ENCODE results near the gene MYRIP. TPM values are rescaled to one million over a fixed set of nuclear protein-coding genes. Genes with fewer than 3 reads are reported as not detected.

Gene MYRIP
- total and polyA plus RNA-seq, 4 donors, result 0.98 to 11.7 (median 6.8) TPM

DNA sequence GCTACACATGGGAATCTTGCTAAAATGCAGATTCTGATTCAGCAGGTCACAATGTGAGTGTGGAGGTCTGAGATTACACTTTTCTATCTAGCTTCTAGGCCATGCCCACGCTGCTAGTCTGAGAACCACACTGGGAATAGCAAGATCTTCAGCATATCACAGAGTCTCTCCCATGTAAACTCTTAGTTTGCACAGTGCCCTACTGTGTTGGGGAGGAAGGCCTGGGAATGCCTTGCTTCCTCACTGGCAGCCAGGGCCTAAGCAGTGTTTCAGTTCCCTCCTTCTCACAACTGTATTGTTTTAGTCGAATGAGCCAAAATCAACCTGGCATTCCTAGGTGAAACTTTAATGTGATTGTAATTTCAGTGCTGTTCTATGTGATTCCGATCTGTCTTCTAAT is 320.1 kb downstream of the MYRIP start:
- no peaks in the 10 kb centered on the region for H3K9me3 ChIP-seq (ENCODE audit: control insufficient read depth in 4 of 4, low read length in 3 of 4)
- 96% methylated on average over 3 of the region's 3 CpGs for WGBS
- no peak overlapping the region for H3K9ac ChIP-seq (ENCODE audit: low read depth in 1 of 2, low read length in 2 of 2)
- no peaks in the 10 kb centered on the region for H3K27me3 ChIP-seq (ENCODE audit: control insufficient read depth in 4 of 4, insufficient read depth in 4 of 4, low read length in 3 of 4)
- H3K4me3 ChIP-seq (ENCODE audit: low read depth in 1 of 3, low read length in 3 of 3), result no peak overlapping the region
- DNase-seq (ENCODE audit: low spot score), result no peak
- H3K27ac ChIP-seq (ENCODE audit: low read depth in 1 of 2, low read length in 2 of 2), result no peak overlapping the region
- H3K36me3 ChIP-seq (ENCODE audit: control insufficient read depth in 4 of 4, insufficient read depth in 3 of 4, low read depth in 1 of 4, low read length in 3 of 4), result no peaks in the 10 kb centered on the region
- TF ChIP-seq EGR1 (IDR thresholded peaks at IDR 0.05; ENCODE audit: low read depth in 2 of 2) (no peak), JUND (IDR thresholded peaks at IDR 0.05) (no peak), HNF4G (IDR thresholded peaks at IDR 0.05) (no peak), FOXA1 (IDR thresholded peaks at IDR 0.05) (no peak), TAF1 (conservative IDR thresholded peaks at IDR 0.05) (no peak), YY1 (IDR thresholded peaks at IDR 0.05) (no peak), RXRA (IDR thresholded peaks at IDR 0.05) (no peak)
- TF ChIP-seq, protein P1, sequence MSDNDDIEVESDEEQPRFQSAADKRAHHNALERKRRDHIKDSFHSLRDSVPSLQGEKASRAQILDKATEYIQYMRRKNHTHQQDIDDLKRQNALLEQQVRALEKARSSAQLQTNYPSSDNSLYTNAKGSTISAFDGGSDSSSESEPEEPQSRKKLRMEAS (IDR thresholded peaks at IDR 0.05), result no peak
- TF ChIP-seq, protein P2, sequence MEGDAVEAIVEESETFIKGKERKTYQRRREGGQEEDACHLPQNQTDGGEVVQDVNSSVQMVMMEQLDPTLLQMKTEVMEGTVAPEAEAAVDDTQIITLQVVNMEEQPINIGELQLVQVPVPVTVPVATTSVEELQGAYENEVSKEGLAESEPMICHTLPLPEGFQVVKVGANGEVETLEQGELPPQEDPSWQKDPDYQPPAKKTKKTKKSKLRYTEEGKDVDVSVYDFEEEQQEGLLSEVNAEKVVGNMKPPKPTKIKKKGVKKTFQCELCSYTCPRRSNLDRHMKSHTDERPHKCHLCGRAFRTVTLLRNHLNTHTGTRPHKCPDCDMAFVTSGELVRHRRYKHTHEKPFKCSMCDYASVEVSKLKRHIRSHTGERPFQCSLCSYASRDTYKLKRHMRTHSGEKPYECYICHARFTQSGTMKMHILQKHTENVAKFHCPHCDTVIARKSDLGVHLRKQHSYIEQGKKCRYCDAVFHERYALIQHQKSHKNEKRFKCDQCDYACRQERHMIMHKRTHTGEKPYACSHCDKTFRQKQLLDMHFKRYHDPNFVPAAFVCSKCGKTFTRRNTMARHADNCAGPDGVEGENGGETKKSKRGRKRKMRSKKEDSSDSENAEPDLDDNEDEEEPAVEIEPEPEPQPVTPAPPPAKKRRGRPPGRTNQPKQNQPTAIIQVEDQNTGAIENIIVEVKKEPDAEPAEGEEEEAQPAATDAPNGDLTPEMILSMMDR (IDR thresholded peaks at IDR 0.05; ENCODE audit: low read depth, low read length, missing input control), result no peak
- H3K4me1 ChIP-seq (ENCODE audit: control insufficient read depth in 4 of 4, insufficient read depth in 4 of 4, low read length in 3 of 4), result no peaks in the 10 kb centered on the region

DNA sequence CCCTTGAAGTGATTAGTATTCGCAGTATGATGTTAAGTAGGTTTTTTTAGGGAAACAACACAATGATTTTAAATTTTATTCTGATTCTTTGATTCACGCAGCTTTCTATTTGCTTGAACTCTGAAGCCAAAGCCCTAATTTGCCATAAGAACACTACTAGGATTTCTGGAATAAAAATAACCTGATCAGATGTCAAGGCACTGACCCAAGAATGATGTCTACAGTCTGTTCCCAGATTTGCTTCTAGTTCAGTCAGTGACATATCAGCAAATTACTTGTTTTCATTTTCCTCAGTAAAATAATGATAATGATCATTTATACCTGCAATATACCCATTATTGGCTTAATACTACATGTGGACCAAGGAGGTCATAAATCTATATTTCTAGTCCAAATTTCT is 320.6 kb downstream of the MYRIP start:
- Histone ChIP-seq H3K9me3 (ENCODE audit: control insufficient read depth in 4 of 4, low read length in 3 of 4) (no peaks in the 10 kb centered on the region), H3K4me3 (ENCODE audit: low read depth in 1 of 3, low read length in 3 of 3) (no peak overlapping the region), H3K27ac (ENCODE audit: low read depth in 1 of 2, low read length in 2 of 2) (no peak overlapping the region), H3K27me3 (ENCODE audit: control insufficient read depth in 4 of 4, insufficient read depth in 4 of 4, low read length in 3 of 4) (no peaks in the 10 kb centered on the region), H3K4me1 (ENCODE audit: control insufficient read depth in 4 of 4, insufficient read depth in 4 of 4, low read length in 3 of 4) (no peaks in the 10 kb centered on the region), H3K9ac (ENCODE audit: low read depth in 1 of 2, low read length in 2 of 2) (no peak overlapping the region), H3K36me3 (ENCODE audit: control insufficient read depth in 4 of 4, insufficient read depth in 3 of 4, low read depth in 1 of 4, low read length in 3 of 4) (no peaks in the 10 kb centered on the region)
- 93% methylated on average over 2 of the region's 2 CpGs for WGBS
- TF ChIP-seq RXRA (IDR thresholded peaks at IDR 0.05), result no peak
- TF ChIP-seq GABPA (IDR thresholded peaks at IDR 0.05 in 1 of 2, conservative IDR thresholded peaks at IDR 0.05 in 1 of 2), result no peak
- TF ChIP-seq RAD21 (IDR thresholded peaks at IDR 0.05), result no peak
- TF ChIP-seq, protein P3, sequence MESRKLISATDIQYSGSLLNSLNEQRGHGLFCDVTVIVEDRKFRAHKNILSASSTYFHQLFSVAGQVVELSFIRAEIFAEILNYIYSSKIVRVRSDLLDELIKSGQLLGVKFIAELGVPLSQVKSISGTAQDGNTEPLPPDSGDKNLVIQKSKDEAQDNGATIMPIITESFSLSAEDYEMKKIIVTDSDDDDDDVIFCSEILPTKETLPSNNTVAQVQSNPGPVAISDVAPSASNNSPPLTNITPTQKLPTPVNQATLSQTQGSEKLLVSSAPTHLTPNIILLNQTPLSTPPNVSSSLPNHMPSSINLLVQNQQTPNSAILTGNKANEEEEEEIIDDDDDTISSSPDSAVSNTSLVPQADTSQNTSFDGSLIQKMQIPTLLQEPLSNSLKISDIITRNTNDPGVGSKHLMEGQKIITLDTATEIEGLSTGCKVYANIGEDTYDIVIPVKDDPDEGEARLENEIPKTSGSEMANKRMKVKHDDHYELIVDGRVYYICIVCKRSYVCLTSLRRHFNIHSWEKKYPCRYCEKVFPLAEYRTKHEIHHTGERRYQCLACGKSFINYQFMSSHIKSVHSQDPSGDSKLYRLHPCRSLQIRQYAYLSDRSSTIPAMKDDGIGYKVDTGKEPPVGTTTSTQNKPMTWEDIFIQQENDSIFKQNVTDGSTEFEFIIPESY (IDR thresholded peaks at IDR 0.05), result no peak
- TF ChIP-seq SP1 (IDR thresholded peaks at IDR 0.05), result no peak
- TF ChIP-seq HNF4A (conservative IDR thresholded peaks at IDR 0.05), result no peak
- no peak for TF ChIP-seq FOXA1 (IDR thresholded peaks at IDR 0.05)
- TF ChIP-seq YY1 (IDR thresholded peaks at IDR 0.05), result no peak
- TF ChIP-seq HNF4G (IDR thresholded peaks at IDR 0.05), result no peak
- TF ChIP-seq, protein P4, sequence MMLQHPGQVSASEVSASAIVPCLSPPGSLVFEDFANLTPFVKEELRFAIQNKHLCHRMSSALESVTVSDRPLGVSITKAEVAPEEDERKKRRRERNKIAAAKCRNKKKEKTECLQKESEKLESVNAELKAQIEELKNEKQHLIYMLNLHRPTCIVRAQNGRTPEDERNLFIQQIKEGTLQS (IDR thresholded peaks at IDR 0.05), result no peak
- TF ChIP-seq, protein P1 (IDR thresholded peaks at IDR 0.05), result no peak
- TF ChIP-seq NR2F2 (IDR thresholded peaks at IDR 0.05), result no peak
- no peak for TF ChIP-seq TAF1 (conservative IDR thresholded peaks at IDR 0.05)
- DNase-seq (ENCODE audit: low spot score), result no peak

All from liver (tissue), 9 donors.